ENCODE results near the gene MAT1A. TPM values are rescaled to one million over a fixed set of nuclear protein-coding genes. Genes with fewer than 3 reads are reported as not detected.

The MAT1A gene
- total RNA-seq, 4 donors from 2014 or later, result not detected

Other genes with a start within 250 kb of the MAT1A start
- 10 to 100 TPM in 2 of 4 donors, 1 to 10 TPM in 2; 7.1 to 16.4 (median 11.0) TPM for gene TMEM254, start 211.0 kb downstream of the MAT1A start, total RNA-seq
- 100 to 1,000 TPM in 1 of 4 donors, 10 to 100 TPM in 3; 18.0 to 116 (median 20.8) TPM for gene PLAC9, start 156.9 kb downstream of the MAT1A start, total RNA-seq
- 100 to 1,000 TPM; 103 to 148 (median 121) TPM for gene ANXA11, start 84.1 kb downstream of the MAT1A start, total RNA-seq
- gene DYDC1, start 67.1 kb upstream of the MAT1A start, total RNA-seq, result not detected
- not detected for gene DYDC2, start 67.1 kb upstream of the MAT1A start, total RNA-seq
- gene PRXL2A, start 118.9 kb upstream of the MAT1A start, total RNA-seq, result 100 to 1,000 TPM; 218 to 456 (median 415) TPM
- gene TSPAN14, start 164.7 kb upstream of the MAT1A start, total RNA-seq, result 100 to 1,000 TPM in 2 of 4 donors, 10 to 100 TPM in 2; 42.4 to 114 (median 91.6) TPM
- under 1 TPM in 1 of 4 donors, not detected in 3; 0.13 TPM for gene SH2D4B, start 248.2 kb upstream of the MAT1A start, total RNA-seq